Loucy (cell line): ENCODE measurements around the gene HBP1.

Experiments used
- CTCF ChIP-seq: fragments of 200-600 bp; sonication (generic); conservative IDR thresholded peaks from 2 replicates; pipeline ENCODE4 v1.5.1; 2014; ENCODE audit warnings: mild to moderate bottlenecking, antibody characterized with exemption, low read length
- EZH2phosphoT487 ChIP-seq: fragments of 200-600 bp; IDR thresholded peaks from 2 replicates; pipeline ENCODE4 v1.6.1; 2018; ENCODE audit warnings: antibody characterized with exemption, mild to moderate bottlenecking, moderate library complexity, borderline replicate concordance

- TF ChIP-seq CTCF (peak; percentile 81), EZH2phosphoT487 (no peak)
Measured at GRCh38 chr7:107150375-107151073, 18.3 kb upstream of the HBP1 start.
